GM18870 (cell line): Measurements from ENCODE around the gene ECSCR.
"Not testable (repeated sequence)": the region's sequence is repeated elsewhere in the genome, so short reads cannot be mapped to it uniquely, and the experiment has no call there.

Experiments
- ATAC-seq: cut with Tn5 transposase; IDR thresholded peaks from one replicate; pipeline ENCODE4 v1.9.1; 2021; ENCODE audit warnings: moderate library complexity; ENCODE audit not compliant: unreplicated experiment

Gene ECSCR

GRCh38 chr5:139462586-139463276 lies at the start of gene ECSCR:
Gene ECSCR, minus strand, starts transcription at chr5:139462743. Its CDS starts 73 bp downstream, at chr5:139462670.
- ATAC-seq = no peak

- ATAC-seq = not testable (repeated sequence)
These were observed 42.2 kb upstream of the ECSCR start for GRCh38 chr5:139504722-139505121.

- ATAC-seq = not testable (repeated sequence)
These were observed 41.3 kb upstream of the ECSCR start for GRCh38 chr5:139503879-139504278.

GRCh38 chr5:139503036-139503817 lies 40.7 kb upstream of the ECSCR start:
- ATAC-seq = not testable (repeated sequence)

GRCh38 chr5:139501381-139501780 lies 38.8 kb upstream of the ECSCR start:
- no peak for ATAC-seq

- ATAC-seq = no peak
These were observed 33.3 kb upstream of the ECSCR start for GRCh38 chr5:139495638-139496435.

- ATAC-seq = no peak
These were observed 32.3 kb upstream of the ECSCR start for GRCh38 chr5:139494832-139495231.

GRCh38 chr5:139494256-139494655 lies 31.7 kb upstream of the ECSCR start:
- no peak for ATAC-seq

GRCh38 chr5:139492700-139493192 lies 30.2 kb upstream of the ECSCR start:
- no peak for ATAC-seq

GRCh38 chr5:139488260-139488659 lies 25.7 kb upstream of the ECSCR start:
- no peak for ATAC-seq

GRCh38 chr5:139486201-139486600 lies 23.7 kb upstream of the ECSCR start:
- ATAC-seq = no peak

- ATAC-seq = not testable (repeated sequence)
These were observed 20.3 kb upstream of the ECSCR start for GRCh38 chr5:139482890-139483208.

GRCh38 chr5:139482050-139482889 lies 19.7 kb upstream of the ECSCR start, which contains the start of gene STING1:
Gene STING1, minus strand, starts transcription at chr5:139482758. Its CDS starts 1,054 bp downstream, at chr5:139481704.
- ATAC-seq = peak; percentile 50

- ATAC-seq = peak; percentile 8
These were observed 19.1 kb upstream of the ECSCR start for GRCh38 chr5:139481580-139482049.

GRCh38 chr5:139481122-139481533 lies 18.6 kb upstream of the ECSCR start:
- no peak for ATAC-seq

- ATAC-seq = not testable (repeated sequence)
These were observed 17.2 kb upstream of the ECSCR start for GRCh38 chr5:139479729-139480128.

GRCh38 chr5:139478657-139479423 lies 16.3 kb upstream of the ECSCR start:
- not testable (repeated sequence) for ATAC-seq

- ATAC-seq = no peak
These were observed 13.5 kb upstream of the ECSCR start for GRCh38 chr5:139475865-139476617.
